BLaER1 treated with 17β-estradiol and CSF1 and Interleukin-3, amounts not matched to agents 10 nM and 100 nM (cell line): ENCODE measurements around the gene HOXD4.

Experiments
- H3K27ac ChIP-seq, 11 experiments: shearing (Covaris generic); formaldehyde crosslinking; 2 replicates each; pipeline ENCODE4 v1.8.1; 2022
- H3K27me3 ChIP-seq, 11 experiments: shearing (Covaris generic); formaldehyde crosslinking; 2 replicates each; pipeline ENCODE4 v1.8.1; 2022
- H3K36me3 ChIP-seq, 11 experiments: shearing (Covaris generic); formaldehyde crosslinking; 2 replicates each; pipeline ENCODE4 v1.8.1; 2022
- H3K4me1 ChIP-seq, 10 experiments: shearing (Covaris generic); formaldehyde crosslinking; 2 replicates each; pipeline ENCODE4 v1.8.1; 2022
- H3K4me2 ChIP-seq, 11 experiments: shearing (Covaris generic); formaldehyde crosslinking; 2 replicates each; pipeline ENCODE4 v1.8.1; 2022
- H3K4me3 ChIP-seq, 10 experiments: shearing (Covaris generic); formaldehyde crosslinking; 2 replicates each; pipeline ENCODE4 v1.8.1; 2022
- H3K9ac ChIP-seq, 11 experiments: shearing (Covaris generic); formaldehyde crosslinking; 2 replicates each; pipeline ENCODE4 v1.8.1; 2022
- H3K9me3 ChIP-seq, 11 experiments: shearing (Covaris generic); formaldehyde crosslinking; replicated peaks in 1 of 11; 2 replicates each; pipeline ENCODE4 v1.8.1; 2022
- H4K20me1 ChIP-seq, 11 experiments: shearing (Covaris generic); formaldehyde crosslinking; 2 replicates each; pipeline ENCODE4 v1.8.1; 2022
- Cebpa-rat ChIP-seq, 11 experiments: shearing (Covaris generic); IDR thresholded peaks; 2 replicates each; pipeline ENCODE4 v1.8.1; 2022

The HOXD4 gene

GRCh38 chr2:176202491-176202890 lies 51.1 kb downstream of the HOXD4 start:
- Histone ChIP-seq H3K4me3 (no peak overlapping the region), H3K9ac (no peak overlapping the region), H4K20me1 (no peaks in the 10 kb centered on the region), H3K27ac (no peak overlapping the region), H3K36me3 (no peaks in the 10 kb centered on the region), H3K4me1 (no peaks in the 10 kb centered on the region), H3K9me3 (no peaks in the 10 kb centered on the region), H3K27me3 (no peaks in the 10 kb centered on the region), H3K4me2 (no peak overlapping the region)
- no peak for TF ChIP-seq Cebpa-rat (IDR thresholded peaks at IDR 0.05)
